Measurements from ENCODE around the gene MRPL28.

The MRPL28 gene

GRCh38 chr16:375927-376816, 5.8 kb upstream of the MRPL28 start:
- Mint-ChIP-seq H3K36me3 (ENCODE audit: low read depth) (peaks cover 4% of the 10 kb centered on the region), H3K4me3 (no peak overlapping the region), H3K27me3 (ENCODE audit: low read depth) (no peaks in the 10 kb centered on the region), H3K9me3 (no peaks in the 10 kb centered on the region), H3K4me1 (peaks cover 4% of the 10 kb centered on the region), H3K27ac (no peak overlapping the region)
- TF ChIP-seq CTCF (IDR thresholded peaks at IDR 0.05; ENCODE audit: unreplicated experiment in 3 of 3) = no peak

- Mint-ChIP-seq H3K9me3 (no peaks in the 10 kb centered on the region), H3K27ac (no peak overlapping the region), H3K4me3 (no peak overlapping the region), H3K4me1 (peaks cover 12% of the 10 kb centered on the region), H3K36me3 (ENCODE audit: low read depth) (peaks cover 4% of the 10 kb centered on the region), H3K27me3 (ENCODE audit: low read depth) (no peaks in the 10 kb centered on the region)
- no peak for TF ChIP-seq CTCF (IDR thresholded peaks at IDR 0.05; ENCODE audit: unreplicated experiment in 3 of 3)
Observed at GRCh38 chr16:375212-375611, 4.9 kb upstream of the MRPL28 start.

- no peak for TF ChIP-seq CTCF (IDR thresholded peaks at IDR 0.05; ENCODE audit: unreplicated experiment in 3 of 3)
- peaks cover 13% of the 10 kb centered on the region for H3K4me1 Mint-ChIP-seq
- H3K4me3 Mint-ChIP-seq = no peak overlapping the region
- H3K9me3 Mint-ChIP-seq = no peaks in the 10 kb centered on the region
- no peak overlapping the region for H3K27ac Mint-ChIP-seq
- H3K27me3 Mint-ChIP-seq (ENCODE audit: low read depth) = no peaks in the 10 kb centered on the region
- H3K36me3 Mint-ChIP-seq (ENCODE audit: low read depth) = peaks cover 4% of the 10 kb centered on the region
Observed at GRCh38 chr16:374616-374926, 4.2 kb upstream of the MRPL28 start.

- H3K27me3 Mint-ChIP-seq (ENCODE audit: low read depth) = no peaks in the 10 kb centered on the region
- no peaks in the 10 kb centered on the region for H3K9me3 Mint-ChIP-seq
- H3K36me3 Mint-ChIP-seq (ENCODE audit: low read depth) = peaks cover 4% of the 10 kb centered on the region
- no peak overlapping the region for H3K27ac Mint-ChIP-seq
- no peak overlapping the region for H3K4me3 Mint-ChIP-seq
- no peak for TF ChIP-seq CTCF (IDR thresholded peaks at IDR 0.05; ENCODE audit: unreplicated experiment in 3 of 3)
- peaks cover 13% of the 10 kb centered on the region for H3K4me1 Mint-ChIP-seq
Observed at GRCh38 chr16:373848-374615, 3.7 kb upstream of the MRPL28 start.

GRCh38 chr16:373020-373598, 2.8 kb upstream of the MRPL28 start:
- no peak overlapping the region for H3K27ac Mint-ChIP-seq
- H3K4me1 Mint-ChIP-seq = peaks cover 13% of the 10 kb centered on the region
- peaks cover 4% of the 10 kb centered on the region for H3K36me3 Mint-ChIP-seq (ENCODE audit: low read depth)
- TF ChIP-seq CTCF (IDR thresholded peaks at IDR 0.05; ENCODE audit: unreplicated experiment in 3 of 3) = no peak
- no peaks in the 10 kb centered on the region for H3K27me3 Mint-ChIP-seq (ENCODE audit: low read depth)
- H3K4me3 Mint-ChIP-seq = peak overlapping the region; percentile 48 to 54 (median 52)
- H3K9me3 Mint-ChIP-seq = no peaks in the 10 kb centered on the region
